Brain microvascular endothelial cell (primary cell): ENCODE measurements around the gene ATP5PO.

Source experiments
- DNase-seq: peaks from one replicate; pipeline ENCODE4 v3.0.0-alpha.2; 2020
- H3K27ac ChIP-seq: fragments of 250-450 bp; sonication (Bioruptor Pico); 2 replicates; pipeline ENCODE4 v1.5.1; 2020; ENCODE audit warnings: mild to moderate bottlenecking, moderate library complexity
- H3K27me3 ChIP-seq: fragments of 250-450 bp; sonication (Bioruptor Pico); replicated peaks from 2 replicates; pipeline ENCODE4 v1.5.1; 2020; ENCODE audit warnings: mild to moderate bottlenecking
- H3K36me3 ChIP-seq: fragments of 250-450 bp; sonication (Bioruptor Pico); replicated peaks from 2 replicates; pipeline ENCODE4 v1.5.1; 2020; ENCODE audit warnings: mild to moderate bottlenecking
- H3K4me3 ChIP-seq: 2 replicates; pipeline ENCODE4 v1.5.1; 2011; ENCODE audit warnings: low read depth, mild to moderate bottlenecking, control low read depth, low read length, moderate library complexity
- in situ Hi-C: cut with HindIII; loops from 2 replicates; pipeline ENCODE4 v1.10.0; 2017; ENCODE audit warnings: low sequenced_read_pairs, low pct_ligation_motif_present
- TF ChIP-seq, protein P1 (sequence below): IDR thresholded peaks from 2 replicates; pipeline ENCODE4 v1.5.1; 2011; ENCODE audit warnings: low read depth, mild to moderate bottlenecking, moderate library complexity, low read length, control low read depth, inconsistent platforms; ENCODE audit errors: missing control alignments

Gene ATP5PO

GRCh38 chr21:33883118-33883517 lies 32.5 kb downstream of the ATP5PO start:
- no peaks in the 10 kb centered on the region for H3K36me3 ChIP-seq
- no peak for DNase-seq
- no peaks in the 10 kb centered on the region for H3K27me3 ChIP-seq
- in situ Hi-C loops: no loop called here
- no peak overlapping the region for H3K27ac ChIP-seq
- H3K4me3 ChIP-seq: no peak overlapping the region
- TF ChIP-seq, protein P1, sequence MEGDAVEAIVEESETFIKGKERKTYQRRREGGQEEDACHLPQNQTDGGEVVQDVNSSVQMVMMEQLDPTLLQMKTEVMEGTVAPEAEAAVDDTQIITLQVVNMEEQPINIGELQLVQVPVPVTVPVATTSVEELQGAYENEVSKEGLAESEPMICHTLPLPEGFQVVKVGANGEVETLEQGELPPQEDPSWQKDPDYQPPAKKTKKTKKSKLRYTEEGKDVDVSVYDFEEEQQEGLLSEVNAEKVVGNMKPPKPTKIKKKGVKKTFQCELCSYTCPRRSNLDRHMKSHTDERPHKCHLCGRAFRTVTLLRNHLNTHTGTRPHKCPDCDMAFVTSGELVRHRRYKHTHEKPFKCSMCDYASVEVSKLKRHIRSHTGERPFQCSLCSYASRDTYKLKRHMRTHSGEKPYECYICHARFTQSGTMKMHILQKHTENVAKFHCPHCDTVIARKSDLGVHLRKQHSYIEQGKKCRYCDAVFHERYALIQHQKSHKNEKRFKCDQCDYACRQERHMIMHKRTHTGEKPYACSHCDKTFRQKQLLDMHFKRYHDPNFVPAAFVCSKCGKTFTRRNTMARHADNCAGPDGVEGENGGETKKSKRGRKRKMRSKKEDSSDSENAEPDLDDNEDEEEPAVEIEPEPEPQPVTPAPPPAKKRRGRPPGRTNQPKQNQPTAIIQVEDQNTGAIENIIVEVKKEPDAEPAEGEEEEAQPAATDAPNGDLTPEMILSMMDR: no peak

GRCh38 chr21:33881689-33882440 lies 33.7 kb downstream of the ATP5PO start:
- no peaks in the 10 kb centered on the region for H3K27me3 ChIP-seq
- peak; percentile 12 for DNase-seq
- H3K4me3 ChIP-seq: no peak overlapping the region
- TF ChIP-seq, protein P1: no peak
- in situ Hi-C loops: no loop called here
- no peaks in the 10 kb centered on the region for H3K36me3 ChIP-seq
- H3K27ac ChIP-seq: no peak overlapping the region

DNA sequence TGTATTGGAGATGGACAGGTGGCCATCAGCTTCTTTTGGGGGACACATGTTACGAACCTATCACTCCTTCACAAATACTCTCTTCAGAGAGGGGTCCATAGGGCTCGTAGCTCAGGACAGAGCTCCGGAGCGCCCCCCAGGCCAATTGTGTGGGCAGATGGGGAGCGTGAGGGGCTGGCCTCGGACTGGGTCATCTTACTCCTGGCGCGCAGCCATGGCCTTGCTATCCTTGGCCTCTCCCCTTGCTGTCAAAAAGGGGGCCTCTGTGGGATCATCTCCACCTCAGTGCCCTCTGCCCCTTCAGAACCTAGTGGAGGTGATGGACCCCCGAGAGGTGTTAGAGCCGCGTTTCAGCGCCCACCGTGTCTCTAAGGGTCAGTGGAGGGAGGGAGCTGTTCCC lies 35.0 kb downstream of the ATP5PO start:
- in situ Hi-C loops: no loop called here
- Histone ChIP-seq H3K36me3 (no peaks in the 10 kb centered on the region), H3K27ac (no peak overlapping the region), H3K4me3 (no peak overlapping the region), H3K27me3 (no peaks in the 10 kb centered on the region)
- TF ChIP-seq, protein P1: no peak
- DNase-seq: no peak

DNA sequence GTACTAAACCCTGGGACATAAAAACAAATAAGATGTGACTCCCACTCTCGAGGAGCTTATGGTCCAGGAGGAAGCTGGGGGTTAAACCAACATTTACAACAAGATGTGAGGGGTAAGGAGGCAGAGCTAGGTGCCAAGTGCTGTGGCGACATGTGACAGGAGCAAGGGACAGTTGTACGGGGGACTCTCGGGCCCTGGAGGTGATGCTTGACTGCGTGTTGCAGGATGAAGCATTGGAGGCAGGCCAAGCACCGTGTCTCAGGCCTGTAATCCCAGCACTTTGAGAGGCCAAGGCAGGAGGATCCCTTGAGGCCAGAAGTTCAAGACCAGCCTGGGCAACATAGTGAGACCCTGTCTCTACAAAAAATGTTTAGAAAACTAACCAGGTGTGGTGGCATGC lies 36.8 kb downstream of the ATP5PO start:
- no peak overlapping the region for H3K4me3 ChIP-seq
- no peaks in the 10 kb centered on the region for H3K36me3 ChIP-seq
- H3K27ac ChIP-seq: no peak overlapping the region
- in situ Hi-C loops: no loop called here
- DNase-seq: no peak
- H3K27me3 ChIP-seq: no peaks in the 10 kb centered on the region
- TF ChIP-seq, protein P1: no peak

DNA sequence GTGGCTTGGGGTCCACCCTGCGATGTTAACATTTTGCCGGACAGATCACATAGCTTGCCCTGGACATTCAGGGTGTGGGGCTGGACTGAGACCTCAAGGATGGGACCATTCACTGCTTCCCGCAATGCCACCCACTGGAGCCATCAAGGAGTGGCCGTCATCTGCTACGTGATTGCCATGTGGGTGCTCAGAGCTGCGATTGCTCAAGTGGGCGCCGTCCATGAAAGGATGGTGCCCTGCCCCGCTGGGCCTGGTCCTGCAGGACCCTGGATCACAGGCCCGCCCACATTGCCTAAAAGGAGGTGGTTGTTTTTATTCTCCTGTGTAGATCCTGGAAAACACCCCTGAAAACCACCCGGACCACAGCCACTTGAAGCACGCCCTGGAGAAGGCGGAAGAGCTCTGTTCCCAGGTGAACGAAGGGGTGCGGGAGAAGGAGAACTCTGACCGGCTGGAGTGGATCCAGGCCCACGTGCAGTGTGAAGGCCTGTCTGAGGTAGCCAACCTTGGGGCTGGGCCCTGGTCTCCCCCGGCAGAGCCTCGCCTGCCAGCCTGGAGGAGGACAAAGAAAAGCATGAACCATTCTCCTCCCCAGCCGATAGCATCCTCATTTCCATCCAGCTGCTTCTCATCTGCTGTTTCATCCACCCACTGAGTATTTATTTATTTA lies 40.4 kb downstream of the ATP5PO start:
- DNase-seq: no peak
- TF ChIP-seq, protein P1: no peak
- Histone ChIP-seq H3K27ac (no peak overlapping the region), H3K36me3 (no peaks in the 10 kb centered on the region), H3K27me3 (no peaks in the 10 kb centered on the region), H3K4me3 (no peak overlapping the region)
- in situ Hi-C loops: no loop called here
